H1 (cell line): ENCODE data around the gene RAMP3. TPM values are rescaled to one million over a fixed set of nuclear protein-coding genes. Genes with fewer than 3 reads are reported as not detected.
A peak's percentile ranks its signal among the peaks of the same experiment; 100 is the strongest.

Experiments
- CTCF ChIA-PET: fragments of 300-600 bp; sonication (Branson Sonifier 250); formaldehyde crosslinking; loops from one replicate; lab custom pipeline; 2021; ENCODE audit not compliant: partially characterized antibody; lab: Charles Lee
- POLR2A ChIA-PET: fragments of 300-600 bp; sonication (Branson Sonifier 250); formaldehyde crosslinking; loops from one replicate; lab custom pipeline; 2021; ENCODE audit warnings: inconsistent platforms; ENCODE audit not compliant: partially characterized antibody; lab: Charles Lee
- DNase-seq, 2 experiments: peaks; one replicate each; pipeline versions ENCODE4 v3.0.0 to v3.0.0-alpha.2; 2010 to 2022; ENCODE audit warnings: low spot score in 2 of 2, low read depth in 1 of 2, mixed read lengths in 1 of 2
- FAIRE-seq: peaks from 2 replicates; lab custom pipeline; 2011; peaks lifted over from hg19 to GRCh38; lab: Jason Lieb, UNC
- H2AFZ ChIP-seq: 2 replicates; pipeline ENCODE4 v1.8.1; 2012; ENCODE audit warnings: low read length, inconsistent platforms
- H2AK5ac ChIP-seq: 2 replicates; pipeline ENCODE4 v1.6.1; 2013; ENCODE audit warnings: low read depth, low read length
- H2BK120ac ChIP-seq: replicated peaks from 2 replicates; pipeline ENCODE3; 2013; ENCODE audit warnings: low read depth, low read length, inconsistent platforms
- H2BK12ac ChIP-seq: 2 replicates; pipeline ENCODE4 v1.6.1; 2013; ENCODE audit warnings: low read depth, low read length
- H2BK15ac ChIP-seq: 2 replicates; pipeline ENCODE4 v1.6.1; 2013; ENCODE audit warnings: low read length
- H2BK20ac ChIP-seq: 2 replicates; pipeline ENCODE4 v1.6.1; 2013; ENCODE audit warnings: low read length
- H2BK5ac ChIP-seq: 2 replicates; pipeline ENCODE4 v1.6.1; 2013; ENCODE audit warnings: low read depth, low read length
- H3K14ac ChIP-seq: 2 replicates; pipeline ENCODE4 v1.6.1; 2013; ENCODE audit warnings: inconsistent platforms; ENCODE audit not compliant: insufficient read length
- H3K18ac ChIP-seq: 2 replicates; pipeline ENCODE4 v1.6.1; 2013; ENCODE audit warnings: low read length; ENCODE audit errors: extremely low read depth
- H3K23ac ChIP-seq: 2 replicates; pipeline ENCODE4 v1.6.1; 2013; ENCODE audit warnings: inconsistent platforms; ENCODE audit not compliant: insufficient read length
- H3K23me2 ChIP-seq: 2 replicates; pipeline ENCODE4 v1.6.1; 2013; ENCODE audit warnings: low read depth, low read length
- H3K27ac ChIP-seq: 2 replicates; pipeline ENCODE4 v1.6.1; 2011; ENCODE audit warnings: low read depth, low read length, inconsistent platforms
- H3K27me3 ChIP-seq, 4 experiments: replicated peaks in 1 of 4; 1 replicate in 1 of 4; 2 replicates in 3 of 4; pipeline versions ENCODE4 v1.6.1 to v1.8.1; 2011 to 2013; ENCODE audit warnings: low read length in 3 of 4, mild to moderate bottlenecking in 3 of 4, inconsistent platforms in 2 of 4, mixed read lengths in 2 of 4, moderate library complexity in 1 of 4; ENCODE audit not compliant: control insufficient read depth in 3 of 4, insufficient read depth in 3 of 4; ENCODE audit errors: extremely low read depth in 1 of 4
- H3K36me3 ChIP-seq, 4 experiments: 2 replicates each; pipeline versions ENCODE4 v1.6.1 to v1.8.1; 2011 to 2013; ENCODE audit warnings: mild to moderate bottlenecking in 4 of 4, low read length in 3 of 4, moderate library complexity in 2 of 4, control low read depth in 1 of 4, inconsistent platforms in 1 of 4; ENCODE audit not compliant: insufficient read depth in 4 of 4, control insufficient read depth in 2 of 4
- H3K4ac ChIP-seq: replicated peaks from 2 replicates; pipeline ENCODE3; 2013; ENCODE audit warnings: low read length, low read depth, mixed read lengths, inconsistent platforms; ENCODE audit not compliant: insufficient read length
- H3K4me1 ChIP-seq, 4 experiments: replicated peaks in 1 of 4; 1 replicate in 1 of 4; 2 replicates in 3 of 4; pipeline versions ENCODE4 v1.6.1 to v1.8.1; 2011 to 2013; ENCODE audit warnings: low read length in 3 of 4, inconsistent platforms in 2 of 4, mixed read lengths in 1 of 4; ENCODE audit not compliant: insufficient read depth in 4 of 4, control insufficient read depth in 3 of 4
- H3K4me2 ChIP-seq, 2 experiments: 2 replicates each; pipeline versions ENCODE4 v1.6.1 to v1.8.1; 2011 to 2013; ENCODE audit warnings: low read depth in 2 of 2, low read length in 2 of 2, control low read depth in 1 of 2, inconsistent platforms in 1 of 2, mild to moderate bottlenecking in 1 of 2; ENCODE audit not compliant: insufficient read depth in 1 of 2
- H3K4me3 ChIP-seq, 4 experiments: fragments of 200-600, 300-600 bp in 1 of 4; sonication (generic), shearing (Covaris generic), sonication (Bioruptor Twin) in 1 of 4; 2 replicates each; pipeline versions ENCODE4 v1.5.1 to v1.8.1; 2011 to 2016; ENCODE audit warnings: low read length in 4 of 4, low read depth in 3 of 4, control low read depth in 2 of 4, inconsistent platforms in 2 of 4, mild to moderate bottlenecking in 2 of 4, mixed read lengths in 1 of 4, moderate library complexity in 1 of 4; ENCODE audit not compliant: insufficient read depth in 2 of 4; ENCODE audit errors: extremely low read depth in 1 of 4
- H3K56ac ChIP-seq: replicated peaks from 2 replicates; pipeline ENCODE3; 2013; ENCODE audit warnings: low read depth, mild to moderate bottlenecking, mixed read lengths, low read length, inconsistent platforms; ENCODE audit not compliant: insufficient read length
- H3K79me1 ChIP-seq: 2 replicates; pipeline ENCODE4 v1.6.1; 2013; ENCODE audit warnings: low read depth, low read length, control low read depth
- H3K79me2 ChIP-seq, 2 experiments: 2 replicates each; pipeline versions ENCODE4 v1.6.1 to v1.8.1; 2012 to 2013; ENCODE audit warnings: low read length in 2 of 2, mild to moderate bottlenecking in 2 of 2, inconsistent platforms in 1 of 2; ENCODE audit not compliant: insufficient read depth in 2 of 2, control insufficient read depth in 1 of 2
- H3K9ac ChIP-seq, 4 experiments: replicated peaks in 1 of 4; 1 replicate in 1 of 4; 2 replicates in 3 of 4; pipeline versions ENCODE4 v1.6.1 to v1.8.1; 2011 to 2013; ENCODE audit warnings: low read depth in 3 of 4, low read length in 3 of 4, control low read depth in 2 of 4, mild to moderate bottlenecking in 2 of 4, moderate library complexity in 2 of 4, inconsistent platforms in 1 of 4; ENCODE audit errors: extremely low read depth in 1 of 4
- H3K9me3 ChIP-seq, 2 experiments: 2 replicates each; pipeline versions ENCODE4 v1.6.1 to v1.8.1; 2012 to 2013; ENCODE audit warnings: mild to moderate bottlenecking in 2 of 2, moderate library complexity in 2 of 2, control low read depth in 1 of 2, inconsistent platforms in 1 of 2, low read depth in 1 of 2, low read length in 1 of 2, mixed read lengths in 1 of 2; ENCODE audit not compliant: insufficient read depth in 2 of 2
- H4K20me1 ChIP-seq, 2 experiments: replicated peaks in 1 of 2; 2 replicates each; pipeline versions ENCODE3 to v1.8.1; 2011 to 2013; ENCODE audit warnings: inconsistent platforms in 2 of 2, low read length in 2 of 2, mild to moderate bottlenecking in 1 of 2; ENCODE audit not compliant: insufficient read depth in 2 of 2, control insufficient read depth in 1 of 2
- H4K5ac ChIP-seq: 2 replicates; pipeline ENCODE4 v1.6.1; 2013; ENCODE audit warnings: low read length, low read depth, mixed read lengths, inconsistent platforms; ENCODE audit not compliant: insufficient read length
- H4K8ac ChIP-seq: 2 replicates; pipeline ENCODE4 v1.8.0; 2013; ENCODE audit warnings: mild to moderate bottlenecking, moderate library complexity, low read length, inconsistent platforms; ENCODE audit not compliant: insufficient read depth; ENCODE audit errors: extremely low read depth
- H4K91ac ChIP-seq: replicated peaks from 2 replicates; pipeline ENCODE3; 2013; ENCODE audit warnings: low read length, mixed read lengths, inconsistent platforms; ENCODE audit not compliant: insufficient read length
- MAFK ChIP-seq: IDR thresholded peaks from 2 replicates; pipeline ENCODE4 v1.6.1; 2012; ENCODE audit warnings: low read depth, mild to moderate bottlenecking, improper control_type of control experiment, low read length
- RNF2 ChIP-seq: fragments of 200-900, 300-1000 bp; sonication (generic); IDR thresholded peaks from 2 replicates; pipeline ENCODE4 v1.7.1; 2016; ENCODE audit warnings: borderline replicate concordance, low read depth, mild to moderate bottlenecking, antibody characterized with exemption, low read length; ENCODE audit not compliant: poor library complexity, severe bottlenecking; ENCODE audit errors: missing control alignments
- WGBS, 2 experiments: shearing (Covaris generic) in 1 of 2; methylation state at CpG; one replicate each; pipeline versions ENCODE4 v1.1.6 to v1.1.7; 2013 to 2015; ENCODE audit warnings: low lambda C conversion rate in 2 of 2, mixed read lengths in 2 of 2, inconsistent platforms in 1 of 2, low coverage in 1 of 2, missing lambda C conversion rate in 1 of 2; ENCODE audit not compliant: insufficient replicate concordance in 2 of 2, insufficient coverage in 1 of 2, insufficient read length in 1 of 2; ENCODE audit errors: extremely low coverage in 1 of 2, missing lambda C conversion rate in 1 of 2; 5-methylcytosine and 5-hydroxymethylcytosine counted together
- polyA plus RNA-seq, 7 experiments: library from polyadenylated mRNA; depleted of rRNA in 3 of 7; stranded (reverse) in 5 of 7; unstranded in 2 of 7; fragments of >200 nt in 5 of 7; fragments of 200-250 nt in 2 of 7; gene quantifications; 1 replicate in 5 of 7; 2 replicates in 1 of 7; 4 replicates in 1 of 7; pipeline versions ENCODE4 v1.2.1 to v1.2.3, GENCODE V29; 2011 to 2013; ENCODE audit warnings: missing spikeins in 2 of 7, mixed read lengths in 2 of 7
- total RNA-seq: library from RNA; stranded (reverse); fragmentation: NEBNext Ultra II Directional; extraction: Animal tissue kit (Norgen Biotek cat#: 25700); gene quantifications from 2 replicates; pipeline ENCODE4 v1.2.1, GENCODE V29; 2021
- TF ChIP-seq, protein P1 (sequence below): IDR thresholded peaks from 2 replicates; pipeline ENCODE4 v1.6.1; 2012; ENCODE audit warnings: inconsistent platforms
- TF ChIP-seq, protein P2 (sequence below), 3 experiments: IDR thresholded peaks; 1 replicate in 2 of 3; 2 replicates in 1 of 3; pipeline versions ENCODE4 v1.5.1 to v1.6.1; 2011; ENCODE audit warnings: low read length in 3 of 3, mild to moderate bottlenecking in 3 of 3, inconsistent platforms in 2 of 3, low read depth in 1 of 3, moderate library complexity in 1 of 3; ENCODE audit not compliant: insufficient read depth in 1 of 3; ENCODE audit errors: control extremely low read depth in 1 of 3

The RAMP3 gene
- total and polyA plus RNA-seq, 2 of the 8 experiments (the other 6 are each of a cell fraction or from before 2014, with no cell fraction given), result 0.88 to 0.98 TPM

DNA sequence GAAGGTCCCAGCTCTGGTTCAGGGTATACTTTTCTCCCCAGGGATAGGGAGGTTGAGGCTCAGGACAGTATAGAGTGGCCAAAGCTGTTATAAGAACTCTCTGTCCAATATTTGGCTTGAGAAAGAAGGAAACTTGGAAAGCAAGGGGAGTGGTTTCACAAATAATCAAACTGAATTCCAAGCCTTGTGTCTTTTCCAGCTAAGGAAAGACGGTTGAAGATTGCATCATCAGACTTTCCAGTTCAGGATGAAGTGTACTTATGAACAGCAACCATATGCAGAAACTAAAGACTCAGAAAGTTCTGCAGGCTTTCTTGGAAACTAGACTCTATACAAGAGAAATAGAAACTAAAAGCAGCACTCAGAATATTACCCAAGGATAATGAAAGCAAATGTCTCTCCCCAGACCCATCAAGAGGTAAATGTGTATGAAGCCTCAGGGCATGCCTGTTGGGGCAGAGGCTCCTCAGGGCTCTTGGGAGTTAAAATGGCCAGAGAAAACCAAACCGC lies 46.4 kb downstream of the RAMP3 start:
- H2BK12ac ChIP-seq, result no peak overlapping the region
- H4K5ac ChIP-seq, result no peak overlapping the region
- no peak overlapping the region for H2AK5ac ChIP-seq
- no peaks in the 10 kb centered on the region for H3K79me1 ChIP-seq
- no peaks in the 10 kb centered on the region for H3K23me2 ChIP-seq
- H3K4ac ChIP-seq, result no peak overlapping the region
- H3K79me2 ChIP-seq, result no peaks in the 10 kb centered on the region
- no peaks in the 10 kb centered on the region for H3K36me3 ChIP-seq
- no peak overlapping the region for H3K27ac ChIP-seq
- 0 out of 2 replicates have a peak overlapping the region, but pooled peaks have one; percentile 42 for H2AFZ ChIP-seq
- no peak overlapping the region for H3K4me2 ChIP-seq
- H3K27me3 ChIP-seq, result no peaks in the 10 kb centered on the region
- H3K9ac ChIP-seq, result no peak overlapping the region
- H4K91ac ChIP-seq, result no peak overlapping the region
- H3K4me1 ChIP-seq, result no peaks in the 10 kb centered on the region
- H2BK5ac ChIP-seq, result no peak overlapping the region
- no peak overlapping the region for H2BK120ac ChIP-seq
- no peak overlapping the region for H3K18ac ChIP-seq
- no peak overlapping the region for H3K4me3 ChIP-seq
- H3K23ac ChIP-seq, result no peak overlapping the region
- WGBS, 2 experiments, result 87% methylated on average over 2 of the region's 2 CpGs; no CpG with 5 or more reads in 1 of the 2 experiments
- H4K20me1 ChIP-seq, result no peaks in the 10 kb centered on the region
- POLR2A ChIA-PET, result no interaction called here
- H2BK15ac ChIP-seq, result no peak overlapping the region
- no peak for DNase-seq
- TF ChIP-seq RNF2 (no peak), MAFK (no peak)
- TF ChIP-seq, protein P1, sequence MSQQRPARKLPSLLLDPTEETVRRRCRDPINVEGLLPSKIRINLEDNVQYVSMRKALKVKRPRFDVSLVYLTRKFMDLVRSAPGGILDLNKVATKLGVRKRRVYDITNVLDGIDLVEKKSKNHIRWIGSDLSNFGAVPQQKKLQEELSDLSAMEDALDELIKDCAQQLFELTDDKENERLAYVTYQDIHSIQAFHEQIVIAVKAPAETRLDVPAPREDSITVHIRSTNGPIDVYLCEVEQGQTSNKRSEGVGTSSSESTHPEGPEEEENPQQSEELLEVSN, result no peak
- TF ChIP-seq, protein P2, sequence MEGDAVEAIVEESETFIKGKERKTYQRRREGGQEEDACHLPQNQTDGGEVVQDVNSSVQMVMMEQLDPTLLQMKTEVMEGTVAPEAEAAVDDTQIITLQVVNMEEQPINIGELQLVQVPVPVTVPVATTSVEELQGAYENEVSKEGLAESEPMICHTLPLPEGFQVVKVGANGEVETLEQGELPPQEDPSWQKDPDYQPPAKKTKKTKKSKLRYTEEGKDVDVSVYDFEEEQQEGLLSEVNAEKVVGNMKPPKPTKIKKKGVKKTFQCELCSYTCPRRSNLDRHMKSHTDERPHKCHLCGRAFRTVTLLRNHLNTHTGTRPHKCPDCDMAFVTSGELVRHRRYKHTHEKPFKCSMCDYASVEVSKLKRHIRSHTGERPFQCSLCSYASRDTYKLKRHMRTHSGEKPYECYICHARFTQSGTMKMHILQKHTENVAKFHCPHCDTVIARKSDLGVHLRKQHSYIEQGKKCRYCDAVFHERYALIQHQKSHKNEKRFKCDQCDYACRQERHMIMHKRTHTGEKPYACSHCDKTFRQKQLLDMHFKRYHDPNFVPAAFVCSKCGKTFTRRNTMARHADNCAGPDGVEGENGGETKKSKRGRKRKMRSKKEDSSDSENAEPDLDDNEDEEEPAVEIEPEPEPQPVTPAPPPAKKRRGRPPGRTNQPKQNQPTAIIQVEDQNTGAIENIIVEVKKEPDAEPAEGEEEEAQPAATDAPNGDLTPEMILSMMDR (IDR thresholded peaks at IDR 0.05; ENCODE audit: control extremely low read depth in 1 of 3, insufficient read depth in 1 of 3, low read depth in 1 of 3, low read length in 3 of 3), result no peak
- H4K8ac ChIP-seq, result no peak overlapping the region
- no peak for FAIRE-seq
- CTCF ChIA-PET, result interaction anchor here (0.6 to 3.4 kb wide), 4 partner anchors 11 to 380 kb away, joined by 3 to 29 read pairs (median 4); no protein-coding TSS in a partner anchor
- no peak overlapping the region for H3K56ac ChIP-seq
- H3K9me3 ChIP-seq, result no peaks in the 10 kb centered on the region
- H2BK20ac ChIP-seq, result no peak overlapping the region
- H3K14ac ChIP-seq, result no peak overlapping the region
